ENCODE measurements around the gene TMEM63C. TPM values are rescaled to one million over a fixed set of nuclear protein-coding genes. Genes with fewer than 3 reads are reported as not detected.
"Not testable (repeated sequence)": the region's sequence is repeated elsewhere in the genome, so short reads cannot be mapped to it uniquely, and the experiment has no call there.

Gene TMEM63C
- total RNA-seq, 4 donors from 2014 or later: 0.98 to 1.9 TPM; not detected in 2

- Histone ChIP-seq H3K9me3 (peaks cover 0 to 13% of the 10 kb centered on the region in 2 donors), H3K27ac (no peak overlapping the region), H3K36me3 (no peaks in the 10 kb centered on the region), H3K4me1 (no peaks in the 10 kb centered on the region), H3K4me3 (no peak overlapping the region), H3K27me3 (no peaks in the 10 kb centered on the region)
- intact Hi-C loops (cut with DNase I; ENCODE audit: low total_unique reads): no loop called here
- no peak for TF ChIP-seq CTCF (IDR thresholded peaks at IDR 0.05)
- no peak for TF ChIP-seq POLR2A (IDR thresholded peaks at IDR 0.05)
- no peak for DNase-seq
These were observed 8.7 kb upstream of the TMEM63C start for GRCh38 chr14:77172916-77173315.

- intact Hi-C loops (cut with DNase I; ENCODE audit: low total_unique reads); H3K4me3 ChIP-seq; H3K27me3 ChIP-seq; DNase-seq; H3K4me1 ChIP-seq; H3K27ac ChIP-seq; H3K36me3 ChIP-seq: not testable (repeated sequence)
- H3K9me3 ChIP-seq: peaks cover 0 to 11% of the 10 kb centered on the region in 2 donors
These were observed 7.5 kb upstream of the TMEM63C start for GRCh38 chr14:77173911-77174617.

- Histone ChIP-seq H3K27me3 (no peaks in the 10 kb centered on the region), H3K9me3 (no peaks in the 10 kb centered on the region), H3K4me3 (no peak overlapping the region), H3K4me1 (no peaks in the 10 kb centered on the region), H3K27ac (no peak overlapping the region), H3K36me3 (no peaks in the 10 kb centered on the region)
- TF ChIP-seq POLR2A (IDR thresholded peaks at IDR 0.05) (no peak), CTCF (IDR thresholded peaks at IDR 0.05) (no peak)
- intact Hi-C loops (cut with DNase I; ENCODE audit: low total_unique reads): no loop called here
- DNase-seq: no peak
These were observed 5.8 kb upstream of the TMEM63C start for GRCh38 chr14:77175843-77176242.

- no peak for TF ChIP-seq POLR2A (IDR thresholded peaks at IDR 0.05)
- intact Hi-C loops (cut with DNase I; ENCODE audit: low total_unique reads): no loop called here
- Histone ChIP-seq H3K27me3 (peaks cover 0 to 9% of the 10 kb centered on the region in 2 donors), H3K36me3 (no peaks in the 10 kb centered on the region), H3K27ac (no peak overlapping the region), H3K9me3 (no peaks in the 10 kb centered on the region), H3K4me1 (no peaks in the 10 kb centered on the region), H3K4me3 (no peak overlapping the region)
- DNase-seq: no peak
These were observed 3.9 kb upstream of the TMEM63C start for GRCh38 chr14:77177702-77178101.

- H3K27ac ChIP-seq: no peak overlapping the region
- no peaks in the 10 kb centered on the region for H3K4me1 ChIP-seq
- peaks cover 0 to 13% of the 10 kb centered on the region in 2 donors for H3K27me3 ChIP-seq
- H3K36me3 ChIP-seq: no peaks in the 10 kb centered on the region
- TF ChIP-seq CTCF (IDR thresholded peaks at IDR 0.05): no peak
- no peak for TF ChIP-seq POLR2A (IDR thresholded peaks at IDR 0.05)
- H3K9me3 ChIP-seq: no peaks in the 10 kb centered on the region
- no peak for DNase-seq
- intact Hi-C loops (cut with DNase I; ENCODE audit: low total_unique reads): no loop called here
- no peak overlapping the region for H3K4me3 ChIP-seq
These were observed 2.9 kb upstream of the TMEM63C start for GRCh38 chr14:77178656-77179055.

- intact Hi-C loops (cut with DNase I; ENCODE audit: low total_unique reads): no loop called here
- no peak for DNase-seq
- Histone ChIP-seq H3K4me1 (no peaks in the 10 kb centered on the region), H3K27me3 (peaks cover 0 to 13% of the 10 kb centered on the region in 2 donors), H3K9me3 (no peaks in the 10 kb centered on the region), H3K4me3 (no peak overlapping the region), H3K36me3 (no peaks in the 10 kb centered on the region), H3K27ac (no peak overlapping the region)
- TF ChIP-seq CTCF (IDR thresholded peaks at IDR 0.05): no peak
- no peak for TF ChIP-seq POLR2A (IDR thresholded peaks at IDR 0.05)
These were observed 634 bp upstream of the TMEM63C start for GRCh38 chr14:77180726-77181602.
